ENCODE measurements around the gene PAOX.
"Not testable (repeated sequence)": the region's sequence is repeated elsewhere in the genome, so short reads cannot be mapped to it uniquely, and the experiment has no call there.

The PAOX gene

DNA sequence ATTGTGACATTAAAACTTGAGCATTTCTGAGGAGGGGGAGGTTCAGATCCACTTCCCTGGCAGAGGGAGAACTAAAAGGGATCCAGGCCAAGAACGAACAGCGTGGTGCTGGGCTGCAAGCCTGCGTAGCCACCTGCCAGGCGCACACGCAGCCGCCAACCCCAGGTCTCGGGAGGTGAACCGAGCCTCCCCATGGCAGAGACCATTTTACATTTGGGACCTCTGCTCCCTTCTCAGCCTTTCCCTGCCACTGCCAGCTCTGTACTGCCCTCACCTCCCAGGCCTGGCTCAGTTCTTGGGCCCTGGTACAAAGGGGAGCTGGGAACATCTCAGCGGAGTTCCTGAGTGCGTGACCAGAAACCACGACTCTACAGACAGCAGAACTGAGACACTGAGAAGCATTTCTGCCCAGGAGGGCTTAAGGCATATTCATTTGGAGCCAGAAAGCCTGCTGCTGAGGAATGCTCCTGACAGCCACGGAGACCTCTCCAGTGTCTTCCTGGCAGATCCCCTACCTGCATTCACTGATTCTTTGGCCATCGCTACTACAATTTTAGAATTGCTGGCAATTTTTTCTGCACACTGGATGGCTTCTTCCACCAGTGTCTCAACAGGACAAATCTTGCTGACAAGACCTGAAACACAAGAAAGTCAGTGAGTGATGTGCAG, 13.5 kb upstream of the PAOX start:
- DNase-seq (ENCODE audit: low spot score), result no peak

DNA sequence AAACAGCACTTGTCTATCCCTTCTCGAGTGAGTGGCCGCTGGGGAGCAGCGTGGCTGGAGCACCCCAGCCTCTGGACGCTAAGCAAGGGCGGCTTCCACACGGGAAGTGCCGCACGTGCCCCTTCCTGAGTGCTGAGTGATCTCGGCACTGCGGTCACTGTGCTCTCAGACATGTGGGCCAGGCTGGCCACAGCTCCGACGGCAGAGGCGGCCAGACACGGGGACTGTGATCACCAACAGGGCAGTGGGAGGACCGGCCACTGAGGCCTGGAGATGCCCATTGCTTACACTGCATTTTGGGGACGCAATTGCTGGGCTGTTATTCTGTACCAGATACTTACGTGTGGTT, 13.0 kb upstream of the PAOX start:
- DNase-seq (ENCODE audit: low spot score), result no peak

DNA sequence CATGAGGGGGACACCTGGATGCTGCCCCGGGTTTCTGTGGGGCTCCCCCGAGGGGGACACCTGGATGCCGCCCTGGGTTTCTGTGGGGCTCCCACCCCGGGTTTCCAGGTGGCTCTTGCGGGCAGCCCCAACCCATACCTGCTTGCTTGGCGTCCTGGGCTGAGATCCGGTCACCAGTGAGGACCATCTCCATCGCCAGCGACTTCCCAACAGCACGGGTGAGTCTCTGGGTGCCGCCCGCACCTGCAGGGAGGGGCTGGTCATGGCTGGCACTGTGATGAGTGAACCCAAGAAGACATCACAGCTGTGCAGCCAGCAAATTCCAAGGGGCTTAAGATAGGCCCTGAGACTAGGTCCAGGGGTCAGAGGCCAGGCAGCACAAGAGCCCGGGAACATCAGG, 12.3 kb upstream of the PAOX start:
- no peak for DNase-seq (ENCODE audit: low spot score)

DNA sequence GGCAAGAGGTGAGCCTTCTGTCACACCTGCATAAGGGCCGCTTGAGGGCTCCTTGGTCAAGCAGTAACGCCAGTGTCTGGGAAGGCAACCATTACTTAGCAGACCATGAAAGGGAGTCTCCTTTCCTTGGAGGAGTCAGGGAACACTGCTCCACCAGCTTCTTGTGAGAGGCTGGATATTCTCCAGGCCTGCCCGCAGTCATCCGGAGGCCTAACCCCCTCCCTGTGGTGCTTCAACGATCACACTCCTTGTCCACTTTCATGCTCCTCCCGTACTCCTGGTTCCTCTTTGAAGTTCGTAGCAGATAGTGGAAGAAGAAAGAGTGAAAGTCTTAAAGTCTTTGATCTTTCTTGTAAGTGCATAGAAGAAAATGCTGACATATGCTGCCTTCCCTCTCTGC, 11.6 kb upstream of the PAOX start:
- DNase-seq (ENCODE audit: low spot score), result not testable (repeated sequence)

DNA sequence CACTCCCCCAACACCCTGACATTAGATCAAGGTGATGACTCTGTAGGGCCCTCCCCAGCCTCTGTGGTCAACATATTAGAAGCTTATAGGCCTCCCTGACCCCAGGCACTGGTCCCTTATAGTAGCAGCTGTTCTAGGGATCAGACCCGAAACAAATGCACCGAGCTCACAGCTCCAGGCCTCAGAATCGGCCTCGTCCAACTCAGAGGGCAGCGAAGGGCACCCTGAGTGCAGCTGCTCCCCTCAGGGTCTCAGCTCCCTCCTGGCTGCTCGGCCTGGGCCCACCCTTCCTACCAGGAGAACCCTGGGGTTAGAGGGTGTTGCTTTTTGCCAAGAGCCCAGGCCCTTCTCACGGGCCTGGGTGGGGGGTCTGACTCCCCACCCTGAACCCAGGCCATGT, 10.9 kb upstream of the PAOX start:
- no peak for DNase-seq (ENCODE audit: low spot score)

DNA sequence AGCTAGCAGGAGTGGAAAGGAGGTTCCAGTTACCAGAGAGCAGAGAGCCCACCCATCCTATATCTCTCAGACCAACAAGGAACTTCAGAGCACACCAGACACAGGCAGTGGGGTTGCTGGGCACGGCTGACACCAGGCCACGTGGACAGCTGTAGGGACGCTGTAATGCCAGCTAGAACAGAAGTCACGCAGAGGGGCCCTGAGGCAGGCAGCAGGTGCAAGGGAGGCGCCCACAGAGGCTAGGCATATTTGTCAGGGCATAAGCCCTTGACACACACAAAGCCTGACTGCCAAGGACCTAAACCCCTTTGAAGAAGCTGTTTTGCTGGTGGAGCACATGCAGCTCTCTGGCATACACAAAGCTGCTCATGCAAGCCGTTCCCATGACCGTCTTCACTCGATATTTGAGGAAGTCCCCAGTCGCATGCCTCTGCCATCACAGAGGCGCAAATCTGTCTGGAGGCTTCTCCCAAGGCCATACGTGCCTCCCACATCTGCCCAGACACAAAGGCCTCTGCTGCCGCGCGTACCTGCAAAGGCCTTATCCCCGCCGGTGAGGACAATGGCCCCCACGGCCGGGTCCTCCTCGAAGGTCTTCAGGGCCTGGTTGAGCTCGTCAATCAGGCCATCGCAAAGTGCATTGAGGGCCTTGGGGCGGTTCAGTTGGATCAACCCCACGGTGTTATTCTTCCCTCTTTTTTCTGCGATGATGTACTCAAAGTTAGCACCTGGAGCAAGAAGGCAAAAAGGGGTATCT, 8.9 kb upstream of the PAOX start:
- DNase-seq (ENCODE audit: low spot score), result no peak

DNA sequence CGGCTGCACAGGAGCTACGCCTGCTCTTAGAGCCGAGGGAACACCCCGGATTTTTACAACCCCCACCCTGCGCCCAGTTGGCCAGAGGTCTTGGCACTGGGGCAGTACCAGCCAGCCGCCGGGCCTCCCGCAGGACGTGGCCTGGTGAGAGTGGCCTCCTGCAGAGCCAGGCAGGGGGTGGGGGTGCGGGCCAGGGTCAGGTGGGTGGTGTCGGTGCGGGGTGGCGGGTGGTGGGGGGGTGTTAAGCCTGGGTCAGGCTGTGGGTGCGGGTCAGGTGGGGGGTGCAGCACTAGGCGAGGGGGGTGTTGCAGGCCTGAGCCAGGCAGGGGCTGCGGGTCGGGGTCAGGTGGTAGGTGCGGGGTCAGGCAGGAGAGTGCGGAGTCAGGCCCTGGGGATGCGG, 6.6 kb upstream of the PAOX start:
- no peak for DNase-seq (ENCODE audit: low spot score)

DNA sequence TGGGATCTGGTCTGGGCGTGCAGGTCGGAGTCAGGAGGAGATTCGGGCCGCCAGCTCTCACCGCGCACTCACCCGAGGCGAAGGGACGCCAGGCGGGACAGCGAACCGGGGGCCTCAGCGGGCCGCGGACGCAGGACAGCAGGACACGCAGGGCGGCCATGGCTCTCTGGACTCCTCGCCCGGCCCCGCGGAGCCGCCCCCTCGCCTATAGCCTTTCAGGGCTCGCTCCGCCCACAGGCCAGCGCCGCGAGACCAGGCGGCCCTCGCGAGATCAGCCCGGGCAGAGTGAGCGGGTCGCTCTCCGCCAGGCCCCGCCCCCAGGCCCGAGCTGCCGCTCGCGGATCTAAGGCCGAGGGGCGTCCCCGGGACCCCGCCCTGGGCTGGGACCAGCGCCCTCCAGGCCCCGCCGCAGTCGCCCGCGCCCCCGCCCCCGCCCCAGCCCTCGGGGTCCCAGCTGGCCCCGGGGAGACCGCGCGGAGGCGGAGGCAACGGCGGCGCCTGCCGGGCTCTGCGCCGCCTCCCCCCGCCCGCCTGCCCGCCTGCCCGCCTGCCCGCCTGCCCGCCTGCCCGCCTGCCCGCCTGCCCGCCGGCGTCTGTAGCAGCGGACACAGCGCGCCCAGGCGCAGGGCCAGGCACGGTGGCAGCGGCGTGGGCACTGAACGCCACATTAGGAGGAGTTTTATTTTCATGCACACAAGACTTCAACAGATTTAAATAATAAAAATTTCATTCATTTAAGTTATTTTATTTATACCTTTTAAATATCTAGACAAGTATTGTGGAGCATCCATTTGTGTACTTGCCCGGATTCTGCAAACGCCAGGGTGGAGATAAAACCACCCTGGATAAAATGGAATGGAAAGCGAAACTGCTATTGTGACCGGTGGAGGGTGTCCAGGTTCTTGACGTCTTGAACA, 5.6 kb upstream of the PAOX start, which contains the start of gene ECHS1:
Gene ECHS1, minus strand, starts transcription at position 181 of the 917 bp plus-strand sequence. Its CDS starts 21 bp downstream, at position 160.
- DNase-seq (ENCODE audit: low spot score), result peak; percentile 93

DNA sequence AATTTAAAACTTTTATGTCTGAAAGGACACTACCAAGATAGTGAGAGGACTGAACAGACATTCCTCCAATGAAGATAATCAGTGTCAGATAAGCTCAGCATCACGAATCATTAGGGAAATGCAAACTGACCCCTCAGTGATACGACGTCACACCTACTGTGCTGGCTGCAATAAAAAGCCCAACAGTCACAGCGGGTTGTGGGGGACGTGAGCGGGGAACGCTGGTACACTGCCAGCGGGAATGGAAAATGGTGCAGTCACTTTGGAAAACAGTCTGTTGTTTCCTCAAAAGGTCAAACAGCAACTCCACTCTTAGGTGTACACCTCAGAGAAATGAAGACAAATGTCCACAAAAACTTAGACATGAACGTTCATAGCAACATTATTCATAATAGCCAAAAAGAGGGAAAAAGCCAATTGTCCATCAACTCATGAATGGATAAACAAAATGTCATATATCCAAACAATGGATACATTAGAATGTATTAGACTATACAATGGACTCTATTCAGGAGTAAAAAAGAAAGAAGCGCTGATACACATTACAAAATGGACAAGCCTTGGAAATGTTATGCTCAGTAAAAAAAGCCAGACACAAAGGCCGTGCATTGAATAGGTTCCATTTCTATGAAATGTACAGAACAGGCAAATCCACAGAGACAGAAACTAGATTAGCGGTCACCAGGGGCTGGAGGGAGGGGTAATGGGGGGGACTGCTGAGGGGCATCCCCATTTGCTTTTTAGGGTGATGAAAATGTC, 3.5 kb upstream of the PAOX start:
- no peak for DNase-seq (ENCODE audit: low spot score)

DNA sequence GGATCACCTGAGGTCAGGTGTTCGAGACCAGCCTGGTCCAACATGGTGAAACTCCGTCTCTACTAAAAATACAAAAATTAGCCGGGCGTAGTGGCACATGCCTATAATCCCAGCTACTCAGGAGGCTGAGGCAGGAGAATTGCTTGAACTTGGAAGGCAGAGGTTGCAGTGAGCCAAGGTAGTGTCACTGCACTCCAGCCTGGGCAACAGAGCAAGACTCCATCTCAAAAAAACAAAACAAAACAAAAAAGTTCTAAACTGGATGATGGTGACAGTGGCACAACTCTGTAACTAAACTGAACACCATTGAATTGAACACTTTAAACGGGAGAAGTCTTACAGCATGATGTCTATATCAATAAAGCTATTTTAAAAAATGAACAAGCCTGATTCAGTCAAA, 2.9 kb upstream of the PAOX start:
- DNase-seq (ENCODE audit: low spot score), result not testable (repeated sequence)

DNA sequence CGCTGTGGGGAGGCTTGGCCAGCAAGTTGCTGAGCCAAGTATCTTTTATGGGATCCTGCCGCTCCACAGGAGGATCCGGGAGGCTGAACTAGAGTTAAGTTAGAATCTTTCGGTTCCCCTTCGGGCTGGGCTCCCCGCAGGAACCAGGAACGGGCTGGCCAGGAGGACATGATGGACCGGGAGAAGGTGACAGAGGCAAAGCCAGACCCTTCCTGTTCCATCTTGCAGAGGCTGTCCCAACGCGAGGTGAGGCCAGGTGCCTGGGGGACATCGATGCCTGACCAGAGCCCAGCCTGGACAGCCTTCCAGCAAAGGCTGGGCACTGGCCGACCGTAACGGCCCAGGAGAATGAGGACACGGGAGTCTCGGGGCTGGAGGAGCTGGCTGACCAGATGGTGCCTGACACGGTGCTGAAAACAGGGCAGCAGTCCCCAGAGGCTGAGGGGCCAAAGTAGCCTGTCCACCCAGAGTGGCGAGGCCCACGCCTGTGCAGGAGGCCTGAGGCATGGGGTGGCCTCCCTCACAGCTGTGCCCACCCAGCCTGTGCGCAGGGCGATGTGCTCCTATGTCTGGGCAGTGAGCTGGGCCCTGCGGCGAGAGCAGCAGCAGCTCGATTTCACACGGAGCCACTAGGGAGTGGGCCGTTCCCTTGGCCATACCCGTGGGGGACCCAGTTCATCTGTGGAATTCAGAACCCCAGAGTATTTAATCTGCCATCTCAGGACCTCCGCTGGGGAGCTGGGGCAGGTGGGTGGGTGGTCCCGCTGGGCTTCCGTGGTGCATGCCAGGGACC, 1.8 kb upstream of the PAOX start:
- no peak for DNase-seq (ENCODE audit: low spot score)

DNA sequence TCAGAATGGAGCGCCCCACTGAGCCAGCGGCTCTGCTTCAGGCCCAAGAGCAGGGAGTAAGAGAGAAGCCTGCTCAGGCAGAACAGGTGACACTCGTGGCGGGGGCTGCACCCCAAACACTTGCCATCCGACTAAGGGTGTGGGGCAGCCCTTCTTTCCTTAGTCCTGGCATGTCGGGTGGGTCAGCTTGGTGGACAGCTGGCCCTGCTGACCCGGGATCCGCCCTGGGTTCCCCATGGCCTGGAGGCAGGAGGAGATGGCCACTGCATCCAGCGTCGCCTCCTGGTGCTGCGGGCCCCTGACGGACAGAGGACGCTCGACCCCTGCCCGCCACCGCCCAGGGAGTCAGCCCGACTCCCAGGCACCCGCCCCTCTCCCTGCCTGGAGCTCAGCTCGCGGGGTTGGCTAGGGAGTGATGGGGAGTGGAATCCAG, 1.2 kb upstream of the PAOX start:
- DNase-seq (ENCODE audit: low spot score), result no peak

DNA sequence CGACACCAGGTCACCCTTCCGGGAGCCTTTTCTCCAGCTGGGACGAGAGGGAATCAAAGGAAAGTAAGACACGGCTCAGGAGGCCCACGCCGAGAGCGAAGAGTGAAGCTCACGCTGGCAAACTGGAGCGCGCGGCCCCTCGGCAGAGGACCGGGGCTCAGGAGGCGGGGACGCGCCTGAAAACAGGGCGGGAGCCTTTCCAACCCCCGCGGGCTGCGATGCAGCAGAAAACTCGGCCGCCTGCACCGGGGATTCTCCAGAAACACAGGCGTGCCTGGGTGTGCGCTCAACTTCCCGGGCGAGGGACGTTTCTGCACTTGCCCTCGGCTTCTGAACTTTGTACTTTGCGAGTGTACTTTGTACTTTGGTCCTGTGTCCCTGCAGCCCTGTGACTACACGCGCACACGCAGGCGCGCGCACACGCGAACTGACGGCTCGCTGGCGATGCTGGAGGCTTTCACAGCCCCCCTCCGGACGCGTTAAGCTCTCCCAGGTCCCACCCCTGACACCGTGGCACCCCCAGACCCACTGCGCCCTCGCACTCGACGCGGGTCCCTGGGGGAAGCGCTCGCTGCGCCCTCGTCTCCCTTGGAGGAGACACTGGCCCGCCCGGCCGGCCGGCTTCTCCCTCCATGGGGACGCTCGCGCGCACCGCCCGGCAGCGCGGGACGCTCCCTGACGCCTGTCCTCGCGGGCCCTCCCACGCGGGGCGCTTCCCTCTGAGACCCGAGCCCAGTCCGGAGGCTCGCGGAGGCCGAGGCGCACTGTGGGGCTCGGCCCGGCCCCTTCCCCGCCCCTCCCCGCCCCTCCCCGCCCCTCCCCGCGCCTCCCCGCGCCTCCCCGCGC, 588 bp upstream of the PAOX start:
- DNase-seq (ENCODE audit: low spot score), result peak; percentile 56

DNA sequence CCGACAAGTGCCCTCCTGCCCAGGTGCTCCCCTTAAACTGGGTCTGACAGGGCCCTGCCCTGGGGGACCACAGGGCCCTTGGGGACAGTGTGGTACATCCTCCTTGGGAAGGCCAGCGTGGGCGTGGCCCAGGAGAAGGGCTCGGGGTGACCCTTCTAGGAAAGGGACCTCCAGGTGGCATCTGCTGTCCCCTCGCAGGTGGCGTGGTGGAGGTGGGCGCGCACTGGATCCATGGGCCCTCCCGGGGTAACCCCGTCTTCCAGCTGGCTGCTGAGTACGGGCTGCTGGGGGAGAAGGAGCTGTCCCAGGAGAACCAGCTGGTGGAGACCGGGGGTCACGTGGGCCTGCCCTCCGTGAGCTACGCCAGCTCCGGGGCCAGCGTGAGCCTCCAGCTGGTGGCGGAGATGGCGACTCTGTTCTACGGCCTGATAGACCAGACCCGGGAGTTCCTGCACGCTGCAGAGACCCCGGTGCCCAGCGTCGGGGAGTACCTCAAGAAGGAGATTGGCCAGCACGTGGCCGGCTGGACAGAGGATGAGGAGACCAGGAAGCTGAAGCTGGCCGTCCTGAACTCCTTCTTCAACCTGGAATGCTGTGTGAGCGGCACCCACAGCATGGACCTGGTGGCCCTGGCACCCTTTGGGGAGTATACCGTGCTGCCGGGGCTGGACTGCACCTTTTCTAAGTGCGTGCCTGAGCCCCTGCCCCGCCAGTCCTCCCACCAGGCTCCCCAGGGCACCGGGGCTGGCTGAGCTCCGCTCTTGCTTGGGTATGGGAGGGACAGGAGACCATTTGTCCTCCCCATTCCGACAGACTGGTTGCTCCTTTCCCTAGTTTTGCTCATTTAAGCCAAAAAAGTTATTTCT, 972 bp downstream of the PAOX start:
- DNase-seq (ENCODE audit: low spot score), result no peak

DNA sequence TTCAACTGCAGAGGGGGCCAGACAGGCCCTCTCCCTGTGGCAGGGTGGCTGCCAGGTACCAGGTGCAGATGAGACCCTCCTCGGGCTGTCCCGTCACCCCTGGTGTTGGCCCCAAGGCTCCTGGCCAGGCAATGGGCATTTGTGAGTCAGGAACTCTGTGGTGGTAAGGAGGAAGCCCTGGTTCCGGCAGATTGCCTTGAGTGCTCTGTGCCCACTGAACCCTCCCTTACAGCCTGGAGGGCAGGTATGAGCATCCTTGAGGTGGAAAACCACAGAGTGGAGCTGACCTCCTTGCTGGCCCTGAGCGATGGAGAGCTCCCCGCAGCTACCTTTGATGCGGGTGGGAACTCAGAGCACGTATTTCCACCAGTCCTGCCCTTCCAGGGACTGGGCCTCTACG, 2.0 kb downstream of the PAOX start:
- DNase-seq (ENCODE audit: low spot score), result no peak

DNA sequence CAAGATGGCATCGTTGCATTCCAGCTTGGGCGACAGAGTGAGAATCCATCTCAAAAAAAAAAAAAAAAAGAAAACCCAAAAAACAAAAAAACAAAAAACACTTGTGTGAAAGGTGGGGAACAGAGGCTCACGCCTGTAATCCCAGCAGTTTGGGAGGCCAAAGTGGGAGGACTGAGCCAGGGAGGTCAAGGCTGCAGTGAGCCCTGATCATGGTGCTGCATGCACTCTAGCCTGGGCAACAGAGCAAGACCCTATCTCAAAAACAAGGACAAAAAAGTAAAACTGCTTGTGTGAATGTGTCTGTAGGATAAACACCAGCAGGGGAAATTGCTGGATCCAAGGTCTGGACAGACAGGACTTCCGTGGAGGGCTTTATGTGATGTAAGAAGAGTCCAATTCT, 4.5 kb downstream of the PAOX start:
- no peak for DNase-seq (ENCODE audit: low spot score)

DNA sequence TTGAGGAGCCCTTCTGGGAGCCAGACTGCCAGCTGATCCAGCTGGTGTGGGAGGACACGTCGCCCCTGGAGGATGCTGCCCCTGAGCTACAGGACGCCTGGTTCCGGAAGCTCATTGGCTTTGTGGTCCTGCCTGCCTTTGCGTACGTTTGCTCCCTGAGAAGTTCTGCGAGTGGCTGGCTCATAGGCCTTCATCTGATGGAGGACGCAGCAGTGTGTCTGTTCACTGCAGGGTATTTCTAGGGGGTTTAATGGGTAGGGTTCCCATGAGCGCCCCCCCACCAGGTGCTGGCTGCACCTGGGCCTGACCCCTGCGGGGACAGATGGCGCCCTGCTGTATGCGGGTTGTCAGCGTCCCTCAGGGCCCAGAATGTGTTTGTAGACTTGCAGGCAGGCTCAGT, 5.0 kb downstream of the PAOX start:
- DNase-seq (ENCODE audit: low spot score), result no peak

DNA sequence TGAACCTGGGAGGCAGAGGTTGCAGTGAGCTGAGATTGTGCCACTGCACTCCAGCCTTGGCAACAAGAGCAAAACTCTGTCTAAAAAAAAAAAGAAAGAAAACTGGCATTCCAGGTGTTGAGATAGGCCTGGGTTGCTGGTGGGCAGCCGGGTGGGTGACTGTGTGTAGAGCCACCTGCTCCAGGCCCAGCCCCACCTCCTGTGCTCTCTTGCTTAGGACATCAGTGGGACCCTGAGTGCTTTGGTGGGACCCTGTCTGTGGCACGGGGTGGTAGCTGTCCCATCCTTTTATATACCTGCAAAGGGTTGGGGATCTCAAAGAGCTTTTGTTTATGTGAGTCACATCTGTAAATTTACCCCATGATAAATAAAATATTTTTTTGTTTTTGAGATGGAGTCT, 6.2 kb downstream of the PAOX start:
- no peak for DNase-seq (ENCODE audit: low spot score)

DNA sequence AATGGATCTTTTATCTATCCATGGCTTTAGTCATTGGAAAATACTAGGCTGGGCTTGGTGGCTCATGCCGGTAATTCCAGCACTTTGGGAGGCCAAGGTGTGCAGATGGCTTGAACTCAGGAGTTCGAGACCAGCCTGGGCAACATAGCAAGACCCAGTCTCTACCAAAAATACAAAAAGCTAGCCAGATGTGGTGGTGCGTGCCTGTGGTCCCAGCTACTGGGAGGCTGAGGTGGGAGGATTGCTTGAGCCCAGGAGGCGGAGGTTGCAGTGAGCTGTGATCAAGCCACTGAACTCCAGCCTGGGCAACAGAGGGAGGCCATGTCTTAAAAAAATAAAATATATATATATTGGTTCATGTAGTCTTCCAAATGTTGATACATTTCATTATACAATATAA, 7.9 kb downstream of the PAOX start:
- DNase-seq (ENCODE audit: low spot score), result not testable (repeated sequence)

Data from CD4-positive, alpha-beta T cell treated with Interleukin-2 at 100 ng/mL for 4 hours (primary cell).